Parathyroid adenoma (tissue), 2 donors: ENCODE results near the gene HAAO.

ENCODE experiments used
- H2AFZ ChIP-seq: fragments of 300-600 bp; sonication (generic); one replicate; pipeline ENCODE4 v1.7.0; 2017; ENCODE audit warnings: antibody characterized with exemption, mild to moderate bottlenecking
- H3K27ac ChIP-seq: fragments of 300-600 bp; sonication (generic); one replicate; pipeline ENCODE4 v1.7.0; 2017
- H3K27me3 ChIP-seq: fragments of 300-600 bp; sonication (generic); one replicate; pipeline ENCODE4 v1.7.0; 2017; ENCODE audit warnings: low read length; ENCODE audit not compliant: control insufficient read depth, insufficient read depth
- H3K36me3 ChIP-seq: fragments of 300-600 bp; sonication (generic); one replicate; pipeline ENCODE4 v1.7.0; 2017; ENCODE audit warnings: low read length; ENCODE audit not compliant: control insufficient read depth, insufficient read depth
- H3K4me1 ChIP-seq: fragments of 300-600 bp; sonication (generic); one replicate; pipeline ENCODE4 v1.7.0; 2017; ENCODE audit warnings: control low read depth
- H3K4me2 ChIP-seq: fragments of 300-600 bp; sonication (generic); one replicate; pipeline ENCODE4 v1.7.0; 2017; ENCODE audit warnings: low read length
- H3K4me3 ChIP-seq: fragments of 300-600 bp; sonication (generic); one replicate; pipeline ENCODE4 v1.7.0; 2017; ENCODE audit warnings: low read depth, low read length
- H3K79me2 ChIP-seq: fragments of 300-600 bp; sonication (generic); one replicate; pipeline ENCODE4 v1.7.0; 2017; ENCODE audit warnings: control low read depth
- H3K9ac ChIP-seq: fragments of 300-600 bp; sonication (generic); one replicate; pipeline ENCODE4 v1.7.0; 2017; ENCODE audit warnings: mild to moderate bottlenecking
- H3K9me3 ChIP-seq: fragments of 300-600 bp; sonication (generic); one replicate; pipeline ENCODE4 v1.7.0; 2017; ENCODE audit warnings: low read length; ENCODE audit not compliant: control insufficient read depth
- CTCF ChIP-seq: fragments of 300-600 bp; sonication (generic); IDR thresholded peaks from one replicate; pipeline ENCODE4 v1.7.0; 2017; ENCODE audit warnings: antibody characterized with exemption, mild to moderate bottlenecking
- donor health status: primary hyperparathyroidism.

HAAO gene

GRCh38 chr2:42830922-42831574 lies 38.7 kb upstream of the HAAO start:
- H3K27me3 ChIP-seq: no peaks in the 10 kb centered on the region
- H3K9ac ChIP-seq: no peak overlapping the region
- H3K79me2 ChIP-seq: no peaks in the 10 kb centered on the region
- no peak overlapping the region for H3K27ac ChIP-seq
- no peak overlapping the region for H3K4me3 ChIP-seq
- no peak for TF ChIP-seq CTCF
- no peaks in the 10 kb centered on the region for H3K9me3 ChIP-seq
- H3K36me3 ChIP-seq: no peaks in the 10 kb centered on the region
- no peak overlapping the region for H3K4me2 ChIP-seq
- H2AFZ ChIP-seq: no peak overlapping the region
- H3K4me1 ChIP-seq: no peaks in the 10 kb centered on the region

DNA sequence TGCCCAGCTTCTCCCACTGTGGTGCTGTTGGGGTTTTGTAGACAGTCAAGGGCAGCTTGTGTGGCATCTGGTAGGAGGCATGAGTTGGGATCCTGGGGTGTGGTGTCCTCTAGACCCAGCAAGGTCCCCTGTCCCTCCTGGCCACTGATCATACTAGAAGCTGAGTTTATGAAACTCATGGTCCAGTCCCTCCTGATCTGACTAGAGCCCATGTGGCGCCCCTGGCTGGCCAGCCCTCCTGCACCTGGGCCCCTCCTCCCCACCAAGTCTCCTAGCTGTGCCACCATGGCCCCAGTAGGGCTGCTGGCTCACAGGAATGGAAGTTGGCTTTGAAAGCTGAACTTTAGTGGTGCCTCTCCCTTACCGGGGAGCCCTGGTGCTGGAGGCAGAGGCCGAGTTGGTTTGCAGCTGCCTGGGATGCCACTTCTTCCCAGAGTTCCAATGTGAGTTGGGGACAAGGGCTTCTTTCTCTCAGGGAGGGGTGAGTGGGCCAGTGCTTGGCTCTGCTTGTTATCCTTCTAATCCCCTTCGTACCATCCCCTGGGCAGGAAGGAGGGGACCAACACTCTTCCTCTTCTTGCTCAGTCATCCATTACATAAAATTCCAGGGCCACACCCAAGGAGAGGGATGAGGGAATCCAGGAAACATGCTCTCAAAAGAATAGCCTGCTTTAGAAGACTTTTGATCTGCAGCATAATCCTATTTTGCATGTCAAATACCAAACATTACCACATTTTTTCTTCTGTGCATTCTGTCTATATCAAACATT lies 37.5 kb upstream of the HAAO start:
- no peak for TF ChIP-seq CTCF
- Histone ChIP-seq H3K36me3 (no peaks in the 10 kb centered on the region), H2AFZ (no peak overlapping the region), H3K4me2 (no peak overlapping the region), H3K4me1 (no peaks in the 10 kb centered on the region), H3K27me3 (no peaks in the 10 kb centered on the region), H3K9ac (no peak overlapping the region), H3K27ac (no peak overlapping the region), H3K79me2 (no peaks in the 10 kb centered on the region), H3K9me3 (no peaks in the 10 kb centered on the region), H3K4me3 (no peak overlapping the region)

DNA sequence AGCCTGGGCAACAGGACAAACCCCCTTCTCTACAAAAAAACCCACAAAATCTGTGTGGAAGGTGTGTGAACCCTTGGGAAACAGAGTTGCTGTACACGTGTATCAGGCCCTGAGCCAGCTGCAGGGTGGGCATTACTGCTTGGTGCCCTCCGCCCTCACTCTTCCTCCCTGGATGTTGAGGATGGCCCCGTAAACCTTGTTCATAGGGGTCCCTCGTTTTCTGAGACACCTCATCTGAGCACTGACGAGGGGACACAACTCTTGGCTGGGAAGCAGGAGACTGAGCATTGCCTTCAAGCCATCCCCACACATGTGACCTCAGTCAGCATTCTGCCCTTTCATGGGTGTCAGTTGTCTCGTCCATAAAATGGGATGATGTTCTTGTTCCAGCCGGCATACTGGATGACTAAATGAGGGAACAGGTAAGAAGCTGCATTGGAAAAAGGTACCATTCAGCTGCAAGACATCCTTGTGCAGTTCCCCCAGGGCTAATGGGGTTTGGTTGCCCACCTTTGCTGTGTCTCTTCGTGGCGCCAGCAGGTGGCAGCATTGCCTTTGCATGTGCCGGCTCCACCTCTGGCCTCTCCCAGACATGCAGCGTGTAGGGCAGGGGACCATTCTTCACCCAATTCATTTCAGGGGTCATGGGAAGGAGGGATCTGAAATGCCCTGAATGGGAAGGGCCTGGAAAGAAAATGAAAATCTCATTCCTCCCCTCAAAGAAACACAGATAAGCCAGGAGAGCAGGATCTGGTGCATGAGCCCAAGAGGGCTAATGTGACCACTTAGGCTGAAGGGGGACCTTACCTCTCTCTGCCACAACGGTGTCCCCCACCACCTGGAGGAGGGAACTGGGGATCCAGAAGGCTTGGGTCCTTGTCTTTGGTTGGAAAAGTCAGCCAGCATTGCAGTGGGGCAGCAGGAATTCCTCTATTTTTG lies 36.4 kb upstream of the HAAO start:
- peak; percentile 86 for TF ChIP-seq CTCF
- H3K9ac ChIP-seq: no peak overlapping the region
- H3K79me2 ChIP-seq: no peaks in the 10 kb centered on the region
- no peaks in the 10 kb centered on the region for H3K36me3 ChIP-seq
- no peaks in the 10 kb centered on the region for H3K27me3 ChIP-seq
- H3K9me3 ChIP-seq: no peaks in the 10 kb centered on the region
- no peak overlapping the region for H2AFZ ChIP-seq
- H3K4me2 ChIP-seq: no peak overlapping the region
- H3K4me1 ChIP-seq: no peaks in the 10 kb centered on the region
- no peak overlapping the region for H3K4me3 ChIP-seq
- no peak overlapping the region for H3K27ac ChIP-seq

DNA sequence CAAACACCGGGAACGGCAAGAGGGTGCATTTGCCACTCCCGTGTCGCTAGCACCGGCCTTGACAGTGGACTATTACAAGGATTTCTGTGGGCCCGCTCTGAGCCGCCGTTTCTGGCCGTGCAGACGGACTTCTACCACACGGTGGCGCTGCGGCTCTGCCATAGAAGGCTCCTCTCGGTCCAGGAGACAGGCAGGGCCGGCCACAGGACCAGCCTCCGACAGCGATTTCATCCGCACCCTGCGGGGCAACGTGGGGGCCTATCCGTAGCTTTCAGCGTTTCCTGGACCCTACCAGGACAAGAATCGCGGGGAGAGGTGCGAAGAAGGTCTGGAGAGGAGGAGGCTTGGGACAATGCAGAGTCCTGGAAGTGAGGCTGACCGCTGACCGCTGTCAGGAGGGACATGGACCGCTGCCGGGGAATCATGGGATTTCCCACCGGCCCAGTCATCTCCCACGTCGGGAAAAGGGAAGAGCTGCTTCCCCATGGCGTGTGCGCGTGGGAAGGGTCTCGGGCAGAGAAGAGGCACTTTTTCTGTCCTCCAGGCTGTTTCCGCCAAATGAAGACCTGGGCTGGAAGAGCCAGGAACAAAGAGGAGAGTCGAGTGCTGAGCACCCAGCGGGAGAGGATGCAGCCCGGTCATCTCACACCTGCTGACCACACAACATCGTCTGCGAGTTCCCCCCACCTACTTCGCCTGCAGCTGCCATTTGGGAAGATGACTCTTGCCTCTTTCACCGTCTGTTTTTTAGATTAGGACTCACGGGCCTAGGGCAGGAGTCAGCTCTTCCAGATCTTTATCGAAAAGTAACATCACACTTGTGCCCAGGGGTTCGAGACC lies 35.5 kb upstream of the HAAO start:
- Histone ChIP-seq H3K27ac (no peak overlapping the region), H3K4me1 (no peaks in the 10 kb centered on the region), H3K36me3 (no peaks in the 10 kb centered on the region), H3K9ac (no peak overlapping the region), H3K4me2 (peak overlapping the region; percentile 51), H3K79me2 (no peaks in the 10 kb centered on the region), H3K27me3 (no peaks in the 10 kb centered on the region), H3K4me3 (no peak overlapping the region), H3K9me3 (no peaks in the 10 kb centered on the region), H2AFZ (peak overlapping the region; percentile 81)
- peak; percentile 88 for TF ChIP-seq CTCF
